Amygdala (tissue), 56 donors: ENCODE data around the gene SLC25A10.

Experiments used
- DNase-seq, 56 donors: peaks; one replicate each; lab custom pipeline; 2025; lab: John Stamatoyannopoulos, UW

Gene SLC25A10

GRCh38 chr17:81703747-81704654 is 8.1 kb upstream of the SLC25A10 start:
- DNase-seq: no peak

GRCh38 chr17:81705518-81706231 is 6.4 kb upstream of the SLC25A10 start:
- DNase-seq: no peak

- DNase-seq: no peak
These were observed 5.9 kb upstream of the SLC25A10 start for GRCh38 chr17:81706232-81706611.

GRCh38 chr17:81706757-81707624 is 5.1 kb upstream of the SLC25A10 start:
- no peak for DNase-seq

- DNase-seq: no peak
These were observed 4.1 kb upstream of the SLC25A10 start for GRCh38 chr17:81707725-81708646.

DNA sequence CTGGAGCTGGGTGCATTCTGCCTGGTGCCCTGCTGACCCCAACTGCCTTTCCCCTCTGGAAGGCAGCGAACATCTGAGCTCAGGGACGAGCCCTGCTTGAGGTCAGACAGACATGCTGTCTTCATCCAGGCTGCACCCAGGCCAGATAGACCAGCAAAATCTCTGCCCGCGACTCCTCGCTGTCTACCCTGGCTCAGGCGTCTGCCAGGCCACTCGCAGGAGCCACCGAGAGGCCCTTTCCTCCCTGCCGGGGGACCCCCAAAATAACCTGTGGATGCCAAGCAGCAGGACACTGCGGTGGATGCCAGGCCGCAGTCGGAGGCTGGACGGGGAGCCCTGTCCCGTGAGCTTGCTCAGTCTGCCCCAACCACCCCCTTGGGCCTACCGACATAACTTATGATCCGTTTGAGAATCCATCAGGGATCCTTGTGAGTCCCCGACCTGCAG is 3.3 kb upstream of the SLC25A10 start:
- no peak for DNase-seq

DNA sequence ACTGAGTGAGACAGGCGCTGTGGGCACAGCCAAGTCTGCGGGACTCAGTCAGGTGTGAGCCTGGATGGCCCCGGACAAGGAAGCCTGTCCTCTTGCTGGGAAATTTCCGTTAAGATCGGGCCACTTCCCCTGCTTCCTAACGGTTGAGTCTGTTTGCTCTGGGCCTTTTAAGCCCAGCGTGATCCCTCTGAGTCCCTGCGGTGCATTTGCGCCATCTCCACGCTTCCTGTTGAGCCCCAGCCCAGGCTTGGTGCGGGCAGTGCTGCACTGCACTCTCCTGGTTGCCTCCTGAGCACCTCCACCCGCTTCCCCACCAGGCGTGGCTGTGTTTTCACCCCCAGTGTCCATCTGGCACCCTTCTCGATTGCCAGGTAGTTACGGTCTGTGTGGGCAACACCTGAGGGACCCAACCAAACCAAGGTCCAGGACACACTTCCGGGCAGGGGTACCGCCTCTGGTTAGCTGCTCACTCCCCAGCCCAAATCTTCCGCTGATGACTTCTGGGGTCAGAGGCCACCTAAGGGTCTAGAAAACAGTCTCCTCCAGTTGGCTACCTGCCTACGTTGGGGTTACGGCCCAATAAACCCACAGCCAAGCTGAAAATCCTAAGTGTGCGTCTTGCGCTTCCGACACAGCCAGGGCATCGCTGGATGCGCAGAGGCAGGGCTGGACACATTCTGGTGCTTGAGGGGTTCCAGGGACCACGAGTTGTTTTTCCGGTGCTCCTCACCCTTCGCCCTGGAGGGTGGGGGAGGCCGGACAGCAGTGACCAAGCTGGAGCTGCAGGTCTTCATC is 1.4 kb upstream of the SLC25A10 start:
- no peak for DNase-seq

GRCh38 chr17:81712468-81713003 is 452 bp downstream of the SLC25A10 start:
- peak in 6 of 56 donors; percentile 42 to 58 (median 46) for DNase-seq

GRCh38 chr17:81713004-81713555 is 996 bp downstream of the SLC25A10 start:
- DNase-seq: peak in 6 of 56 donors; percentile 5 to 25 (median 14)

GRCh38 chr17:81713556-81714411 is 1.7 kb downstream of the SLC25A10 start:
- DNase-seq: no peak

DNA sequence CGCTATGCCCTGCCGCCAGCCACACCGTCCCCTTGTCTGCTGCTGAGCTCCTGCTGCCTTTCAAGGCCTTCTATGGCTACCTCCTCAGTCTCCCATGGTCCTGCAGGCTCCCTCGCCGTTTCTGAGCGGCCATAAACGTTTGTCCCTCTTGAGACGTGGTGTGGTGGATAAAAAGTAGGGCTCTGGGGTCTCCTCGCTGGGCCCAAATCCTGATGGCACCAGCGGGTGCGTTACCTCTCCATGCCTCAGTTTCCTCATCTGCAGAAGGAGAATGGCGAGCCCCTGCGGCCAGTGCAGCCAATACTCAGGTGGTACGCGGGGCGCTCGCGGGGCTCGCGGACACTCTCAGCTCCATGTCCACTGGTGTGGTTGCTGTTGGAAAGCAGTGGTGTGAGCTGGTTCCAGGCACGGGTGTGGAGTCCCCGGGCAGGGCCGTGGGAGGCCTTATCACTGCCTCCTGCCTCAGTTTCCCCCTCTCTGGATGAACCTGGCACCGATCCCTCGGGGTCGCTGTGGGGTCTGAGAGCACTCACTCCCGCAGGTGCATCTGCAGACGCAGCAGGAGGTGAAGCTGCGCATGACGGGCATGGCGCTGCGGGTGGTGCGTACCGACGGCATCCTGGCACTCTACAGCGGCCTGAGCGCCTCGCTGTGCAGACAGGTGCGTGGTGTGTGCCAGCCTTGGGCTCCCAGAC is 2.5 kb downstream of the SLC25A10 start:
- DNase-seq: no peak

GRCh38 chr17:81715107-81715871 is 3.2 kb downstream of the SLC25A10 start:
- no peak for DNase-seq

DNA sequence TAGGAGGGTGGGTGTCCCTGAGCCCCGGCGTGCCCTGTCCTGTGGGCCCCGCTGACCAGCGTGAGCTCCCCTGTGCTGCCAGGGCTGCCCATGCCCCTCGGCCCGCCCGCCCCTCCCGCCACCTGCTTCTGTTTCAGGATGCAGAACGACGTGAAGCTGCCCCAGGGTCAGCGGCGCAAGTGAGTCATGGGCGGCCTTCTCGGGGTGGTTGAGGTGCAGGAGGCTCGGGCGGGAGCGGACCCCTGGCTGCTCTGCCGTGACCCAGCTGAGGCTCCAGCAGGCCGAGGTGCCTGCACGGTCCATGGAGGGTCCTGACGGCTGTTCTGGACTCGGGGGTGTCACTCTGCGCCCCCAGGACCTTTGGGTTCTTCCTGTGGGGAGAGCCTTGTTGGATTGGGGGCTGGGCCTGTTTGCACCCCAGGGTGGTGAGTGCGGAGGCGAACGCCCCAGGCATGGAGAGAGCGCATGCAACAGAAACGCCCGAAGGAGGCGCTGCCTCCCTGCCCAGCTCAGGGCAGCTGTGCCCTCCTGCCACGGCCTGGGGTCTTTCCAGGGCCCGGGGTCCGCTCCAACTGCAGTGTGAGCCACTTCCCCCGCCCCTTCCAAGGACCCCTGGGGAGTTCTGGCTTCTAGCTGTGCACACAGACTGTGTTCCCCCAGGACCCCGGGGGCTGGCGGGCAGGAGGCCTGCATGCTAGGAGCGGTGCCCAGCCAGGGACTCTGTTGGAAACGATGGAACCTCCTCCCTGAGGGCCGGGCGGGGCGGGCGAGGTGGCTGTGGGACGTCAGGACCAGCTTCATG is 4.0 kb downstream of the SLC25A10 start:
- no peak for DNase-seq

DNA sequence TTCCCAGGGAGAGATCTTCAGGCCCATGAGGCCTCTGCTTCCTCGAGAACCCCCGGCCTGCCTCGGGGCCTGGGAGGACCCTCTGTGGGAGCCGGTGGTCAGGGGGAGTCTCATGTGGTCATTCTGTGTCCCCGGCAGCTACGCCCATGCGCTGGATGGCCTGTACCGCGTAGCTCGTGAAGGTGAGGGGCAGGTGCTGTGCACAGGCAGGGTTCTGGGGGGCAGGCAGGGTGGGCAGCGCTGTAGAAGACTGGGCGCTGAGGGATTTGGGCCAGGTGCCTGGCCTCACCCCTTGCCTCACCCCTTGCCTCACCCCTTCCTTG is 4.6 kb downstream of the SLC25A10 start:
- no peak for DNase-seq
